IPS DF 4.7 (cell line): ENCODE results near the gene MYH6.
"Not testable (repeated sequence)": the region's sequence is repeated elsewhere in the genome, so short reads cannot be mapped to it uniquely, and the experiment has no call there.

Source experiments
- DNase-seq: peaks from one replicate; pipeline ENCODE4 v3.0.0-alpha.2; 2013; ENCODE audit warnings: low spot score; ENCODE audit errors: extremely low read depth

MYH6 gene

GRCh38 chr14:23399591-23399990 lies 8.5 kb downstream of the MYH6 start:
- DNase-seq = no peak

DNA sequence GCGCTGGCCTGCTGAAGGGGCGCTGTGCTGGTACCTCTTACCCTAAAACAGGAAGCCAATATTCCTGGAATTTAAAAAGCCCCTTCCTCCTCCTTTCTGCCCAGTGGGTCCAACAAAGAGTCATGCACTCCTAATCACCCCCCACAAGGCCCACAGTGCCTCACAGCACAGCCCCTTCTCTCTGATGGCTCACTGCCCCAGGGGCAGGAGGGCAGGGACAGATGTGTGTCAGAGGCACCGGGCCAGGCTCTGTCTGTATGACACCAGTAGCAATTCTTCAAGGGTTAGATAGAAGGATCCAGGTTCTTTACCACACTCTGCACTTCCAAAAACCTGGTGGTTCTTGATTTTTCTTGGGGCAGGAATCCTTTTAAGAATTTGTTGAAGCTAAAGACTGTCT lies 8.9 kb downstream of the MYH6 start:
- no peak for DNase-seq

- DNase-seq = no peak
These were observed 9.7 kb downstream of the MYH6 start for GRCh38 chr14:23398348-23398747.

DNA sequence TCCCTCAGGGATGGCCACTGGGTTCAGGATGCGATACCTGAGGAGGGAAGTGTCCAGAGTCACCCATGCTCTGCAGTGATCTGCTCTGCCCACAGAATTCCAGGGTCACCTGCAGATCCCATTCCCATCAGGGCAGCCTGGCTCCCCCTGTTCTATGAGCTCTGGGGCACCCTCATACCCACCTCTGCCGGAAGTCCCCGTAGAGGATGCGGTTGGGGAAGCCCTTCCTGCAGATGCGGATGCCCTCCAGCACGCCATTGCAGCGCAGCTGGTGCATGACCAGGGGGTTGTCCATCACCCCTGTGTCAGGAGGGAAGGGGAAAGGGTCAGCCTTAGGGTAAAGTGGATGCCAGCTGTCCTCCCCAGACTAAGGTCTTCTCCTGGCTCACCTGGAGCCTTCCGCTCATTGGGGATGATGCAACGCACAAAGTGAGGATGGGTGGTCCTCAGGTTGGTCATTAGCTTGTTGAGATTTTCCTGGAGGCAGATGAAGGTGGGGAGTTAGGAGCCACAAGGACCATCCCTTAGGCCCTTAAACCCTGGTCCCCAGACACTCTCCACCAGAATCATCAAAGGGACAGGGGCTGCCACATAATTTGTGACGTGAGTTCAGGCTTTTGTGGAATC lies 11.2 kb downstream of the MYH6 start:
- no peak for DNase-seq

DNA sequence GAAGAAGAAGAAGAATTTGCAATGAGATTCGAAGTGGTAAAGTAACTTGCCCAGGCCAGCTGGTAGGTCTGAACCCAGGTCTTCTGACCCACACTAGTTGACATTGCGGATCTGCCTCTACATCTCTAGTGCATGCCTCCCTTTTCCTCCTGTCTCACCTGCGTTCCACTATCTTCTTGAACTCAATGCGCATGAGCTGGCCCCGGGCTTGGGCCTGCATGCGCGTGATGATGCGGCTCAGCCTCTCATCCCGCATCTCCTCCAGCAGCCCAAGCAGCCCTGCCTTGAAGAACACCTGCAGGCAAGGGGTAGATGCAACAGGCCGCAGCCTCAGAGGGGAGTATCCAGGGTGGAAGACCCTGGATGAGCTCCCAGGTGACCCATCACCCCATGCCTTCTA lies 11.9 kb downstream of the MYH6 start:
- DNase-seq = no peak

GRCh38 chr14:23392613-23393012 lies 15.5 kb downstream of the MYH6 start:
- DNase-seq = no peak

- not testable (repeated sequence) for DNase-seq
These were observed 18.2 kb downstream of the MYH6 start for GRCh38 chr14:23389871-23390270.

DNA sequence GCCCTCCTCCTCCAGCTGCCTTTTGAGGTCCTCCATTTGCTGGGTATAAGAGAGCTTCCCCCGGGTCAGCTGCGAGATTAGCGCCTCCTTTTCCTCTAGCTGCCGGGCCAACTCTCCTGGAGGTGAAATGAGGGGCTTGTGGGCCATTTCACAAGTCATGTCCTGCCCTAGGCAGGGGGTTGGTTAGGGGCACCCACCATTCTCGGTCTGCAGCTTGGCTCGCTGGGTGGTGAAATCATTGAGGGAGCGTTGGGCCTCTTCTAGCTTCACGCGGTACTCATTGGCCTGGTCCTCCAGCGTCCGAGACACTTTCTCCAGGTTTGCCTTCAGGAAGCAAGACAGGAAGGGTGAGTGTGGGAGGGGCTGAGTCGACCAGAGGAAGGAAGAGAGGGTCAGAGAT lies 18.7 kb downstream of the MYH6 start:
- DNase-seq = no peak

GRCh38 chr14:23388996-23389395 lies 19.1 kb downstream of the MYH6 start:
- DNase-seq = no peak

DNA sequence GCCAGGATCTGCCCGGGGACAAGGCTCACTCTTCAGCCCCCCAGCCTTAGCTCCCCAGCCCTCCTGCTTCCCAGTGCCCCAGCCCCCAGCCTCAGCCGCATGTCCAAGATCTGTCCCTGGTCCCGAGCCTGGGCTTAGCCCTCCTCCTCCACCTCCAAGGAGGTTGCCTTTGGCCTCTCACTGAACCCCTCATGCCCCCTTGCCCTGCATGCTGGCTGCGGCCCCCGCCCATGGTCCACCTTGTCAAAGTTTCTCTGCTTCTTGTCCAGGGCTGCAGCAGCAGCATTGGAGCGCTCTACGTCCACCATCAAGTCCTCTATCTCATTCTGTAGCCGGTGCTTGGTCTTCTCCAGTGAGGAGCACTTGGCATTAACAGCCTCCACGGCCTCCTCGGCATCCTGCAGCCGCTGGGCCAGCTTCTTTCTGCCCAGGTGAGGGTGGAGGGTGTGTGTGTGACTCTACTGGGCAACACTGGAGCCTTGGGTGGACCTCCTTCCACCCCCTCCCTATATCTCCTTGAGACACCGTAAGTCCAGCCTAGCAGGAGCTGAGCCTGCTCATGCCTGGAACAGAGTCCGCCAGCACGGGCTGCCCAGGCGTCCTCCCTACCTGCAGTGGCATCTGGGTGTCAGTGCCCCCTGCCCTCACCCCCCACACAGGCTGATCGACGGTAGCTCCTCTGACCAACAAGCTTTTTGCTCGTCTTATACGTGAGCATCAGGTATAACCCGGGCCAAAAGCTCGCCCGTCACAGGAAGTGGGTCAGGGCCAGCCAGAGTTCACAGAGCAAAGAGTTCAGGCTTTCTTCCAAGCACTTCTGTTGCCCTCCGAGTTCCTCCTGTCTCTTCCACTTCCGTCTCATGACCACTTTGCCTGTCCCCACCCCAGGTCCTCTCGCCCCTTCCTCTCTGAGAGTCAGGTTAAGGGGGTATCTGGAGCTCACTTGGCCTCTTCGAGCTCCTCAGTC lies 19.9 kb downstream of the MYH6 start:
- no peak for DNase-seq

DNA sequence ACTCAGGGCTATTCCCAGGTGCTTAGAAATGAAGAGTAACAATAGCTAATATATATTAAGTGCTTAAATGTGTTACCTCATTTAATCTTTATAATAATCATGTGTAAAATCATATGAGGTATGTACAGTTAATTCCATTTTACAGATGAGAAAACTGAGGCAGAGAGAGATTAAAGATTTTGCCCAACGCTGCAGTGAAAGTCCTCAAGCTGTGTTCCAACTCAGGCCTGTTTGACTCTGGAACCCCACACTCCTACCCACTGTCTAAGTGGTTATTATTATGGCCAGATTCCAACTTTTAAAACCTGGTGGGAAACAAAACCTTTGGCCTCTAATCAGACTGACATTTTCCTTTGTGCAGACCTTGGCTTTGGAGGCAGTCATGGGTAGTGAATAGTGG lies 21.1 kb downstream of the MYH6 start:
- DNase-seq = no peak

GRCh38 chr14:23386266-23386657 lies 21.8 kb downstream of the MYH6 start:
- not testable (repeated sequence) for DNase-seq

DNA sequence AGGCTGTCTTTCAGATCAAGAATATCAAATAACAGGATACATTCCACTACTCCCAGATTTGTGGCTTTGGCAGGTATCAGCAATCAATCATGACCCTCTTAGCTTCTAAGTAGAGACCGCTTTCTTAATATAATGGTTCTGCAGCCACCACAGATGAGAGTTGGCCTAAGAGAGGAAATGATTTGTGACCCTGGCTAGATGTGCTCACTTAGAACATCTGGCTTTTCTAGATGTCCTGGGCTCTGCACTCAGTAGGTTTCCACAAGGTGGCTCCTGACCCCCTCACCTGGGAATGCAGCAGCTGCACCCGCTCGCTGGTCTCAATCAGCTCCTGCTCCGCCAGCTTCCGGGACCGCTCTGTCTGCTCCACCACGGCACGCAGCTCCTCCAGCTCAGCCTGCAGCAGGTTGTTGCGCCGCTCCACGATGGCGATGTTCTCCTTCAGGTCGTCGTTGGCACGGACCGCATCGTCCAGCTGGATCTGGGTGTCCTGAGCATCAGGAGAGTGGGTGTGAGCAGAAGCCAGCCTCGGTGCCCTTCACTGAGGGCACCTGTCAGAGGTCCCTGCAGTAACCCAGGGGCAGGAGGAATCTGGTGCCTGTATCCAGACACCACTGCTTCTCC lies 22.3 kb downstream of the MYH6 start:
- DNase-seq = no peak

GRCh38 chr14:23385244-23385641 lies 22.8 kb downstream of the MYH6 start:
- DNase-seq = no peak

DNA sequence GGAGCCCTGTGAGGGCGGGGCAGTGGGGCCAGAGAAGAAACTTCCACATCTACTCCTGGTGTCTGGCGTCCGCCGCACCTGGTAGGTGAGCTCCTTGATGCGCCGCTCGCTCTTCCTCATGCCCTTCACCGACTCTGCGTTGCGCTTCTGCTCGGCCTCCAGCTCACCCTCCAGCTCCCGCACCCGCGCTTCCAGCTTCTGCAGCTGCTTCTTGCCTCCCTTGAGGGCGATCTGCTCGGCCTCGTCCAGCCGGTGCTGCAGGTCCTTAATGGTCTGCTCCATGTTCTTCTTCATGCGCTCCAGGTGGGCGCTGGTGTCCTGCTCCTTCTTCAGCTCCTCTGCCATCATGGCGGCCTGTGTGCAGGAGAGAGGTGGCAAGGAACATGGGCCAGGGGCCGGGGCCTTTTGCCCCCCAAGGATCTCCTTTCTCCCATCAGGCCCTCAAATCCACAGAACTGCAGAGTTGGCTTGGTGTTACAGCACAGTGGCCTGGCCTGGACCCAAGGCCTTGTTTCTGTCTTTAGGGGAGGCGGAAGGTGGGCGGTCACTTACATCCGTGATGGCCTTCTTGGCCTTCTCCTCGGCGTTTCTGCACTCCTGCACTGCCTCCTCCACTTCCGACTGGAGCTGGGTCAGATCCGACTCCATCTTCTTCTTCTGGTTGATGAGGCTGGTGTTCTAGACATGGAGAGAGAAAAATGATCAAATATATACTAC lies 23.6 kb downstream of the MYH6 start:
- DNase-seq = no peak

GRCh38 chr14:23382731-23383440 lies 25.2 kb downstream of the MYH6 start:
- DNase-seq = no peak

- no peak for DNase-seq
These were observed 25.8 kb downstream of the MYH6 start for GRCh38 chr14:23382276-23382675.

DNA sequence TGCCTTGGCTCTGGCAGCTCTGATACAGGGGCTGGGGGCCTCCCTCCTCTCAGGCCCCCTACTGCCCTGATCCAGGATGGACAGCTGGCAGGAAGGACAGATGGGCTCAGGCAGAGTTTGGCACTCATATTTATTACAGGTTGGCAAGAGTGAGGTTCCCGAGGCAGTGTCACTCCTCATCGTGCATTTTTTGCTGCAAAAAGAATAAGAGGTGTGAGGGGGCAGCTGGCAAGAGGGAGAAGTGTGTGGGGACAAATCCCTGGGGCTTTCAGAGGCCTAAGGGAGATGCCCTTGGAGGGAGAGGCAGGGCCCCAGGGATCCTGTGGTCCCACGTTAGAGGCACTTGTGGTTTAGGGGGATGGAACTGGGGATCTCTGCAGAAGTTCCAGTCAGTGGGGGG lies 26.2 kb downstream of the MYH6 start:
- DNase-seq = no peak

- no peak for DNase-seq
These were observed 27.1 kb downstream of the MYH6 start for GRCh38 chr14:23380976-23381375.

GRCh38 chr14:23380197-23380914 lies 27.7 kb downstream of the MYH6 start:
- no peak for DNase-seq
